Hepatocyte (in vitro differentiated cells): ENCODE results near the gene CFAP90.

Experiments
- EZH2 ChIP-seq: fragments of 200-600 bp; sonication (generic); IDR thresholded peaks from 2 replicates; pipeline ENCODE4 v1.6.1; 2016; ENCODE audit warnings: antibody characterized with exemption, mild to moderate bottlenecking, borderline replicate concordance
- EZH2phosphoT487 ChIP-seq: fragments of 200-600 bp; sonication (generic); IDR thresholded peaks from one replicate; pipeline ENCODE4 v1.6.1; 2018; ENCODE audit warnings: antibody characterized with exemption, mild to moderate bottlenecking, low read depth, moderate library complexity; ENCODE audit not compliant: unreplicated experiment, severe bottlenecking
- TF ChIP-seq, protein P1 (sequence below): fragments of 200-600 bp; sonication (generic); IDR thresholded peaks from 2 replicates; pipeline ENCODE4 v1.5.1; 2016; ENCODE audit warnings: antibody characterized with exemption, mild to moderate bottlenecking; ENCODE audit not compliant: poor library complexity

DNA sequence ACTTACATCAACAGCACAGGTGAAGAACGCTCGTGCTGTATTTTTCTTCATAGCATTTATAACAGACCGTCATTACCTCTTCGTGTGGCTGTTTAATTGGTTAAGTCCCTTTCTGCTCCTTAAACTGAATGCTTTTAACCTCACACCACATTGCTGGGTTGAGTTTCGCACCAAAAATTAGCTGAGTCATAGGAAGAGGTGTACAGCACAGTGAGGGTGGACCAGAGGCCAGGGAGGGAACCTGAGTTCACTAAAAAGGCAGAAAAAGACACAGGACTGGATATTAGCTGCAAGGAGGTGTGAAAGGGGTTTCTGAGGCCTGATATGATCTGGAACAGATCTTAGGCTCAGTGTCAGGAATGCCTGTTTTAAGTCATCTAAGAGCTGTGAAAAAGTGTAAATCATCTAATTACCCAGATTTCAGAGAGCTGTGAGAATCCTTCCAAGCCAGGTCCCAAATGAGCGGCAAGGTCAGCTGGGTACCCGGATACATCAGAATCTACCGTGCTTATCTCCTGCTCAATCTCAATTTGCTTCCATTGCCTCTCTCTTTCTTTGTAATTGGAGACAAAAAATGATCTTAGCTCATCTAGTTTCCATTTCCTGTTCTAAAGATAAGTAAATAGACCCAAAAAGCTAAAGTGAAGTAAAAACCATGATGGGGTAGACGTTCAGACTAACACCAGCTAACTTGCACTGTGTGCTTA lies 7.1 kb upstream of the CFAP90 start:
- TF ChIP-seq, protein P1, sequence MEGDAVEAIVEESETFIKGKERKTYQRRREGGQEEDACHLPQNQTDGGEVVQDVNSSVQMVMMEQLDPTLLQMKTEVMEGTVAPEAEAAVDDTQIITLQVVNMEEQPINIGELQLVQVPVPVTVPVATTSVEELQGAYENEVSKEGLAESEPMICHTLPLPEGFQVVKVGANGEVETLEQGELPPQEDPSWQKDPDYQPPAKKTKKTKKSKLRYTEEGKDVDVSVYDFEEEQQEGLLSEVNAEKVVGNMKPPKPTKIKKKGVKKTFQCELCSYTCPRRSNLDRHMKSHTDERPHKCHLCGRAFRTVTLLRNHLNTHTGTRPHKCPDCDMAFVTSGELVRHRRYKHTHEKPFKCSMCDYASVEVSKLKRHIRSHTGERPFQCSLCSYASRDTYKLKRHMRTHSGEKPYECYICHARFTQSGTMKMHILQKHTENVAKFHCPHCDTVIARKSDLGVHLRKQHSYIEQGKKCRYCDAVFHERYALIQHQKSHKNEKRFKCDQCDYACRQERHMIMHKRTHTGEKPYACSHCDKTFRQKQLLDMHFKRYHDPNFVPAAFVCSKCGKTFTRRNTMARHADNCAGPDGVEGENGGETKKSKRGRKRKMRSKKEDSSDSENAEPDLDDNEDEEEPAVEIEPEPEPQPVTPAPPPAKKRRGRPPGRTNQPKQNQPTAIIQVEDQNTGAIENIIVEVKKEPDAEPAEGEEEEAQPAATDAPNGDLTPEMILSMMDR: no peak
- TF ChIP-seq EZH2: no peak
- no peak for TF ChIP-seq EZH2phosphoT487
